Panc1 (cell line): ENCODE results near the gene WDR86. TPM values are rescaled to one million over a fixed set of nuclear protein-coding genes. Genes with fewer than 3 reads are reported as not detected.

Experiments used
- ATAC-seq: fragments of 200-7000 bp; cut with Tn5 transposase; 2 replicates; pipeline ENCODE4 v1.9.1; 2020; ENCODE audit warnings: mild to moderate bottlenecking, moderate library complexity
- BruUV-seq: library from RNA; stranded (reverse); fragments of 400-500 nt; replicated peaks from 2 replicates; lab custom pipeline; 2021; lab: Mats Ljungman, UMichigan
- CTCF ChIA-PET: fragments of 300-600 bp; sonication (Branson Sonifier 250); formaldehyde crosslinking; loops from one replicate; lab custom pipeline; 2022; ENCODE audit warnings: antibody characterized with exemption; lab: Charles Lee
- POLR2A ChIA-PET: fragments of 300-600 bp; sonication (Branson Sonifier 250); formaldehyde crosslinking; loops from one replicate; lab custom pipeline; 2022; ENCODE audit warnings: antibody characterized with exemption; lab: Charles Lee
- DNase-seq: peaks from one replicate; pipeline ENCODE4 v3.0.0-alpha.2; 2010; ENCODE audit warnings: low read depth, low spot score
- H3K27ac ChIP-seq: 2 replicates; pipeline ENCODE4 v1.5.1; 2011; ENCODE audit warnings: mild to moderate bottlenecking, low read length, inconsistent platforms
- H3K27me3 ChIP-seq: fragments of 200-500 bp; sonication (Bioruptor generic); 2 replicates; pipeline ENCODE4 v1.6.0; 2014; ENCODE audit warnings: low read length, inconsistent platforms; ENCODE audit not compliant: control insufficient read depth, insufficient read depth
- H3K36me3 ChIP-seq: fragments of 200-500 bp; sonication (Bioruptor generic); 2 replicates; pipeline ENCODE4 v1.5.1; 2014; ENCODE audit warnings: inconsistent platforms, mild to moderate bottlenecking, low read length, moderate library complexity; ENCODE audit not compliant: control insufficient read depth, insufficient read depth
- H3K4me1 ChIP-seq: 2 replicates; pipeline ENCODE4 v1.5.1; 2011; ENCODE audit warnings: inconsistent platforms, mild to moderate bottlenecking, low read length, moderate library complexity; ENCODE audit not compliant: control insufficient read depth, insufficient read depth
- H3K4me3 ChIP-seq, 2 experiments: 2 replicates each; pipeline ENCODE4 v1.5.1; 2011 to 2012; ENCODE audit warnings: low read depth in 2 of 2, low read length in 2 of 2, mild to moderate bottlenecking in 2 of 2, inconsistent platforms in 1 of 2, moderate library complexity in 1 of 2
- H3K9me3 ChIP-seq: fragments of 200-500 bp; sonication (Bioruptor generic); 2 replicates; pipeline ENCODE4 v1.5.1; 2014; ENCODE audit warnings: low read depth, mild to moderate bottlenecking, inconsistent platforms, low read length, moderate library complexity; ENCODE audit not compliant: control insufficient read depth, insufficient read depth
- CTCF ChIP-seq: fragments of 450-650 bp; IDR thresholded peaks from 2 replicates; pipeline ENCODE4 v1.5.1; 2017; ENCODE audit warnings: mild to moderate bottlenecking
- POLR2AphosphoS5 ChIP-seq: IDR thresholded peaks from 2 replicates; pipeline ENCODE4 v1.6.1; 2012; ENCODE audit warnings: mild to moderate bottlenecking, low read depth, low read length, moderate library complexity
- REST ChIP-seq, 2 experiments: IDR thresholded peaks; 2 replicates each; pipeline ENCODE4 v1.6.1; 2011 to 2012; ENCODE audit warnings: low read depth in 2 of 2, control low read depth in 1 of 2, low read length in 1 of 2, mild to moderate bottlenecking in 1 of 2, moderate library complexity in 1 of 2; ENCODE audit not compliant: insufficient read depth in 1 of 2
- SIN3A ChIP-seq: IDR thresholded peaks from 2 replicates; pipeline ENCODE4 v1.6.1; 2012; ENCODE audit warnings: low read depth, mild to moderate bottlenecking, low read length, moderate library complexity, borderline replicate concordance; ENCODE audit not compliant: insufficient read depth
- TCF7L2 ChIP-seq: IDR thresholded peaks from 2 replicates; pipeline ENCODE4 v1.6.1; 2011; ENCODE audit warnings: mild to moderate bottlenecking, low read depth, low read length, inconsistent platforms
- in situ Hi-C: cut with HindIII; loops from 2 replicates; pipeline ENCODE4 v1.10.0; 2016; ENCODE audit warnings: low sequenced_read_pairs, low pct_unique_long_range_greater_than_20kb
- intact Hi-C: fragments of 100-400 bp; cut with micrococcal nuclease; formaldehyde crosslinking; loops from one replicate; pipeline ENCODE4 v1.10.0; 2022; ENCODE audit not compliant: unreplicated experiment
- total RNA-seq: library from RNA; stranded (reverse); gene quantifications from one replicate; pipeline ENCODE4 v1.2.1, GENCODE V29; 2021; ENCODE audit not compliant: unreplicated experiment

WDR86 gene
- total RNA-seq, 1 experiment from 2014 or later: 0.72 TPM

- in situ Hi-C loops: no loop called here
- TF ChIP-seq CTCF: no peak
- no peak for TF ChIP-seq REST (IDR thresholded peaks at IDR 0.05; ENCODE audit: insufficient read depth in 1 of 2, low read depth in 2 of 2, low read length in 1 of 2)
- TF ChIP-seq POLR2AphosphoS5: no peak
- TF ChIP-seq TCF7L2: no peak
- TF ChIP-seq SIN3A: no peak
- no peaks in the 10 kb centered on the region for H3K27me3 ChIP-seq
- no peaks in the 10 kb centered on the region for H3K36me3 ChIP-seq
- ATAC-seq: no peak
- H3K9me3 ChIP-seq: no peaks in the 10 kb centered on the region
- CTCF ChIA-PET: interaction anchor here (0.9 kb wide), 1 partner anchor 10 kb away, joined by 3 read pairs; no protein-coding TSS in a partner anchor
- peaks cover 9% of the 10 kb centered on the region for H3K4me1 ChIP-seq
- H3K4me3 ChIP-seq: no peak overlapping the region
- H3K27ac ChIP-seq: no peak overlapping the region
- POLR2A ChIA-PET: no interaction called here
- BruUV-seq: no TSS peak
- intact Hi-C loops: no loop called here
- no peak for DNase-seq
Measured at GRCh38 chr7:151437866-151438516, 28.2 kb upstream of the WDR86 start.

DNA sequence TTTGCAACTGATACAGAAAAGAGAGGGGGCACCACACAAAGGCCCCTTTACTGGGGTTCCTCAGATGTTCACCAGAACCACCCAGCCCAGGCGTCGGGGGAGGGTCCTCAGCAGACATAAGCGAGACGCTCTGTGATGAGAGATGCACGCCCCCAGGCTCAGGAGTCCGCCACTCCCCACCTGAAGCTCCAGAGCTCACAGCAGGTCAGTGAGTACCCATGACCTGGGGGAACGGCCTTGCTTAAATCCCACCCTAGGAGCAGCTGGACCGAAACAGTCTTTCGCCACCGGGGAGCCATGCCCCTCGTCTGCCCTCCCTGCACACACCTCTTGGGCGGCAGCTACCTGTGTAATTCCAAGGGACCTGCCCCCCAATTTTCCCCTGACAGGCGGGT lies 27.3 kb upstream of the WDR86 start:
- intact Hi-C loops: no loop called here
- BruUV-seq: no TSS peak

More for the DNA sequence above, 27.3 kb upstream of the WDR86 start:
- Histone ChIP-seq H3K36me3 (no peaks in the 10 kb centered on the region), H3K27me3 (no peaks in the 10 kb centered on the region), H3K27ac (no peak overlapping the region), H3K4me3 (no peak overlapping the region), H3K9me3 (no peaks in the 10 kb centered on the region), H3K4me1 (peaks cover 9% of the 10 kb centered on the region)
- ATAC-seq (no peak), DNase-seq (no peak)
- POLR2A ChIA-PET: no interaction called here
- TF ChIP-seq CTCF: no peak
- TF ChIP-seq SIN3A: no peak
- TF ChIP-seq POLR2AphosphoS5: no peak
- TF ChIP-seq REST (IDR thresholded peaks at IDR 0.05; ENCODE audit: insufficient read depth in 1 of 2, low read depth in 2 of 2, low read length in 1 of 2): no peak
- TF ChIP-seq TCF7L2: no peak
- CTCF ChIA-PET: no interaction called here
- in situ Hi-C loops: no loop called here
